ENCODE results near the gene FRMPD1. TPM values are rescaled to one million over a fixed set of nuclear protein-coding genes. Genes with fewer than 3 reads are reported as not detected.

The FRMPD1 gene
- total and polyA plus RNA-seq, 2 of the 13 experiments (the other 11 are each of a cell fraction or from before 2014, with no cell fraction given) = not detected

DNA sequence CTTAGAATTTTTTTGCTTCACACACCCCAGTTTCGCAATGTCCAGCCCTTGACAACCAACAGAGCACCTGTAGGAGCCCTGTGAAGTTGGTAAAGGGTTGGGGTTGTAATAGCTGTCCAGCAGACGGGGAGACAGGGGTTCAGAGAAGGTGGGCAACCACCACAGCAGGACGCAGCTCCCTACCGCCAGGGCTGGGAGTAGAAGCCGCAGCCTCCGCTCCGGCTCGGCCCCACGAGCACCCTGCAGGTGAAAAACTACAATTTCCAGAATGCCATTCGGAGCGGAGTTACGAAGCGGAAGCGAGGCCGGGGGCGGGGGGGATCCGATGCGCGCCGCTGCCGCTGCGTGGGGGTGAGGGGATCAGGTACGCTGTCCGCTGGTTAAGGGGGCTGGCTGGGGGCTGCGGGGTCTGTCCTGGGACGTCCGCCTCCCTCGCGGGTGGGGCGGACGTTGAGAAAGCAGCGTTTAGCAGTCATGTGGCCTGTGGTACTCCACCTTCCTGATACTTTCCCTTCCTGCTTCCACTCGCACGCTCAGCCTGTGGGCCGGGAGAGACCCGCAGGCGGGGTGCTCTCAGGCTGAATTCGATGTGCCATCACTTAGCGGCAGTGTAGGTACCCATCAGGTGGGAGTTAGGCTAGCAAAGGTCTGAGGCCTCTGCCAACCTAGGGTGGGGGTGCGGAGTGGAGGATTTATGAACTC lies 102.9 kb downstream of the FRMPD1 start, which contains the start of gene TRMT10B:
TRMT10B (plus strand) TSS at position 317 of the 702 bp plus-strand sequence. CDS start 8,127 bp downstream, outside the sequence.
- H4K20me1 ChIP-seq (ENCODE audit: insufficient read depth, low read length) = no peaks in the 10 kb centered on the region
- WGBS (ENCODE audit: low lambda C conversion rate) = 3% methylated on average over 31 of the region's 40 CpGs
- H2AFZ ChIP-seq (ENCODE audit: low read length) = peak within 1 kb of the TSS; percentile 93
- POLR2A ChIA-PET = interaction anchor here (0.7 to 1.1 kb wide), 5 partner anchors 31 to 607 kb away, joined by 3 to 6 read pairs (median 3); partner anchors contain the start of genes DCAF10 and EXOSC3
- ATAC-seq (peak; percentile 98), DNase-seq (ENCODE audit: low spot score) (peak; percentile 61), FAIRE-seq (peak; percentile 8)
- H3K4me2 ChIP-seq (ENCODE audit: low read depth, low read length) = peak within 1 kb of the TSS; percentile 85
- CTCF ChIA-PET (ENCODE audit: low intra/inter-chr PET ratio, low total read pairs) = no interaction called here
- H3K4me1 ChIP-seq (ENCODE audit: insufficient read depth, low read length) = peaks cover 23% of the 10 kb centered on the region
- TSS peak; percentile 82 for BruUV-seq (replicated peaks)
- no peaks in the 10 kb centered on the region for H3K9me3 ChIP-seq (ENCODE audit: low read length)
- peak within 1 kb of the TSS; percentile 84 to 90 (median 89) for H3K4me3 ChIP-seq (replicated peaks in 1 of 3; ENCODE audit: insufficient read depth in 1 of 3, low read depth in 2 of 3, low read length in 3 of 3)
- intact Hi-C loops (cut with micrococcal nuclease; ENCODE audit: unreplicated experiment) (loop anchor here (1.0 kb wide), 1 partner anchor 47 kb away; the partner anchor contains the start of gene DCAF10), in situ Hi-C loops (cut with HindIII; ENCODE audit: extremely low pct_ligation_motif_present, low pct_unique_long_range_greater_than_20kb) (no loop called here)
- H3K27ac ChIP-seq (ENCODE audit: extremely low read length, insufficient read depth, low read length) = no peak within 1 kb of the TSS
- H3K9ac ChIP-seq (ENCODE audit: insufficient read depth, low read depth, low read length) = peak within 1 kb of the TSS; percentile 80
- H3K27me3 ChIP-seq (ENCODE audit: control insufficient read depth in 1 of 2, insufficient read depth in 2 of 2, low read length in 2 of 2) = peaks cover 0 to 1% of the 10 kb centered on the region in 2 experiments; a peak in 3 of 5 replicates
- peaks cover 2% of the 10 kb centered on the region in 2 experiments; a peak in 1 of 5 replicates for H3K36me3 ChIP-seq (replicated peaks in 1 of 2; ENCODE audit: control insufficient read depth in 1 of 2, insufficient read depth in 2 of 2, low read length in 2 of 2)
- peaks cover 9% of the 10 kb centered on the region for H3K79me2 ChIP-seq (ENCODE audit: insufficient read depth, low read length)
- TF ChIP-seq, protein P1, sequence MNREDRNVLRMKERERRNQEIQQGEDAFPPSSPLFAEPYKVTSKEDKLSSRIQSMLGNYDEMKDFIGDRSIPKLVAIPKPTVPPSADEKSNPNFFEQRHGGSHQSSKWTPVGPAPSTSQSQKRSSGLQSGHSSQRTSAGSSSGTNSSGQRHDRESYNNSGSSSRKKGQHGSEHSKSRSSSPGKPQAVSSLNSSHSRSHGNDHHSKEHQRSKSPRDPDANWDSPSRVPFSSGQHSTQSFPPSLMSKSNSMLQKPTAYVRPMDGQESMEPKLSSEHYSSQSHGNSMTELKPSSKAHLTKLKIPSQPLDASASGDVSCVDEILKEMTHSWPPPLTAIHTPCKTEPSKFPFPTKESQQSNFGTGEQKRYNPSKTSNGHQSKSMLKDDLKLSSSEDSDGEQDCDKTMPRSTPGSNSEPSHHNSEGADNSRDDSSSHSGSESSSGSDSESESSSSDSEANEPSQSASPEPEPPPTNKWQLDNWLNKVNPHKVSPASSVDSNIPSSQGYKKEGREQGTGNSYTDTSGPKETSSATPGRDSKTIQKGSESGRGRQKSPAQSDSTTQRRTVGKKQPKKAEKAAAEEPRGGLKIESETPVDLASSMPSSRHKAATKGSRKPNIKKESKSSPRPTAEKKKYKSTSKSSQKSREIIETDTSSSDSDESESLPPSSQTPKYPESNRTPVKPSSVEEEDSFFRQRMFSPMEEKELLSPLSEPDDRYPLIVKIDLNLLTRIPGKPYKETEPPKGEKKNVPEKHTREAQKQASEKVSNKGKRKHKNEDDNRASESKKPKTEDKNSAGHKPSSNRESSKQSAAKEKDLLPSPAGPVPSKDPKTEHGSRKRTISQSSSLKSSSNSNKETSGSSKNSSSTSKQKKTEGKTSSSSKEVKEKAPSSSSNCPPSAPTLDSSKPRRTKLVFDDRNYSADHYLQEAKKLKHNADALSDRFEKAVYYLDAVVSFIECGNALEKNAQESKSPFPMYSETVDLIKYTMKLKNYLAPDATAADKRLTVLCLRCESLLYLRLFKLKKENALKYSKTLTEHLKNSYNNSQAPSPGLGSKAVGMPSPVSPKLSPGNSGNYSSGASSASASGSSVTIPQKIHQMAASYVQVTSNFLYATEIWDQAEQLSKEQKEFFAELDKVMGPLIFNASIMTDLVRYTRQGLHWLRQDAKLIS (CRISPR knock-in tag; IDR thresholded peaks at IDR 0.05) = no peak
- no peak for TF ChIP-seq FOXA1 (IDR thresholded peaks at IDR 0.05)
- TF ChIP-seq FOXA1 (CRISPR knock-in tag; IDR thresholded peaks at IDR 0.05) = no peak
- TF ChIP-seq, protein P2, sequence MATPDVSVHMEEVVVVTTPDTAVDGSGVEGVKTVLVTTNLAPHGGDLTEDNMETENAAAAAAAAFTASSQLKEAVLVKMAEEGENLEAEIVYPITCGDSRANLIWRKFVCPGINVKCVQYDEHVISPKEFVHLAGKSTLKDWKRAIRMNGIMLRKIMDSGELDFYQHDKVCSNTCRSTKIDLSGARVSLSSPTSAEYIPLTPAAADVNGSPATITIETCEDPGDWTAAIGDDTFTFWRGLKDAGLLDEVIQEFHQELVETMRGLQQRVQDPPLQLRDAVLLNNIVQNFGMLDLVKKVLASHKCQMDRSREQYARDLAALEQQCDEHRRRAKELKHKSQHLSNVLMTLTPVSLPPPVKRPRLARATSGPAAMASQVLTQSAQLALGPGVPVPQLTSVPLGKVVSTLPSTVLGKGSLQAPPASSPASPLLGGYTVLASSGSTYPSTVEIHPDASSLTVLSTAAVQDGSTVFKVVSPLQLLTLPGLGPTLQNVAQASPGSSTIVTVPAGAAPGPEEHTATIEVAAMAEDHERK (CRISPR knock-in tag; IDR thresholded peaks at IDR 0.05; ENCODE audit: low read depth) = peak; percentile 46; the same call in 1 of the 2 replicates
- TF ChIP-seq MAZ (IDR thresholded peaks at IDR 0.05; ENCODE audit: borderline replicate concordance, low read depth, low read length) = peak; percentile 55; the same call in 1 of the 2 replicates
- TF ChIP-seq MAZ (CRISPR knock-in tag; IDR thresholded peaks at IDR 0.05; ENCODE audit: low read depth) = peak; percentile 57; the same call in 1 of the 2 replicates
- TF ChIP-seq KDM5B (CRISPR knock-in tag; IDR thresholded peaks at IDR 0.05; ENCODE audit: borderline replicate concordance) = peak; percentile 42
- TF ChIP-seq, protein P3, sequence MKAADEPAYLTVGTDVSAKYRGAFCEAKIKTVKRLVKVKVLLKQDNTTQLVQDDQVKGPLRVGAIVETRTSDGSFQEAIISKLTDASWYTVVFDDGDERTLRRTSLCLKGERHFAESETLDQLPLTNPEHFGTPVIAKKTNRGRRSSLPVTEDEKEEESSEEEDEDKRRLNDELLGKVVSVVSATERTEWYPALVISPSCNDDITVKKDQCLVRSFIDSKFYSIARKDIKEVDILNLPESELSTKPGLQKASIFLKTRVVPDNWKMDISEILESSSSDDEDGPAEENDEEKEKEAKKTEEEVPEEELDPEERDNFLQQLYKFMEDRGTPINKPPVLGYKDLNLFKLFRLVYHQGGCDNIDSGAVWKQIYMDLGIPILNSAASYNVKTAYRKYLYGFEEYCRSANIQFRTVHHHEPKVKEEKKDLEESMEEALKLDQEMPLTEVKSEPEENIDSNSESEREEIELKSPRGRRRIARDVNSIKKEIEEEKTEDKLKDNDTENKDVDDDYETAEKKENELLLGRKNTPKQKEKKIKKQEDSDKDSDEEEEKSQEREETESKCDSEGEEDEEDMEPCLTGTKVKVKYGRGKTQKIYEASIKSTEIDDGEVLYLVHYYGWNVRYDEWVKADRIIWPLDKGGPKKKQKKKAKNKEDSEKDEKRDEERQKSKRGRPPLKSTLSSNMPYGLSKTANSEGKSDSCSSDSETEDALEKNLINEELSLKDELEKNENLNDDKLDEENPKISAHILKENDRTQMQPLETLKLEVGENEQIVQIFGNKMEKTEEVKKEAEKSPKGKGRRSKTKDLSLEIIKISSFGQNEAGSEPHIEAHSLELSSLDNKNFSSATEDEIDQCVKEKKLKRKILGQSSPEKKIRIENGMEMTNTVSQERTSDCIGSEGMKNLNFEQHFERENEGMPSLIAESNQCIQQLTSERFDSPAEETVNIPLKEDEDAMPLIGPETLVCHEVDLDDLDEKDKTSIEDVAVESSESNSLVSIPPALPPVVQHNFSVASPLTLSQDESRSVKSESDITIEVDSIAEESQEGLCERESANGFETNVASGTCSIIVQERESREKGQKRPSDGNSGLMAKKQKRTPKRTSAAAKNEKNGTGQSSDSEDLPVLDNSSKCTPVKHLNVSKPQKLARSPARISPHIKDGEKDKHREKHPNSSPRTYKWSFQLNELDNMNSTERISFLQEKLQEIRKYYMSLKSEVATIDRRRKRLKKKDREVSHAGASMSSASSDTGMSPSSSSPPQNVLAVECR (CRISPR knock-in tag; IDR thresholded peaks at IDR 0.05; ENCODE audit: borderline replicate concordance) = peak; percentile 67; the same call in 1 of the 2 replicates
- TF ChIP-seq ZNF501 (CRISPR knock-in tag; IDR thresholded peaks at IDR 0.05) = peak; percentile 78
- peak; percentile 32 for TF ChIP-seq HNRNPH1 (optimal IDR thresholded peaks at IDR 0.05; ENCODE audit: low read depth, low read length)
- TF ChIP-seq CREM (IDR thresholded peaks at IDR 0.05) = peak; percentile 73
- TF ChIP-seq CREM (CRISPR knock-in tag; IDR thresholded peaks at IDR 0.05) = no peak
- no peak for TF ChIP-seq EEA1 (CRISPR knock-in tag; IDR thresholded peaks at IDR 0.05; ENCODE audit: borderline replicate concordance)
- TF ChIP-seq ZNF614 (CRISPR knock-in tag; IDR thresholded peaks at IDR 0.05; ENCODE audit: borderline replicate concordance) = no peak

All from HepG2 (cell line).